ENCODE results near the gene NCAM1.

DNA sequence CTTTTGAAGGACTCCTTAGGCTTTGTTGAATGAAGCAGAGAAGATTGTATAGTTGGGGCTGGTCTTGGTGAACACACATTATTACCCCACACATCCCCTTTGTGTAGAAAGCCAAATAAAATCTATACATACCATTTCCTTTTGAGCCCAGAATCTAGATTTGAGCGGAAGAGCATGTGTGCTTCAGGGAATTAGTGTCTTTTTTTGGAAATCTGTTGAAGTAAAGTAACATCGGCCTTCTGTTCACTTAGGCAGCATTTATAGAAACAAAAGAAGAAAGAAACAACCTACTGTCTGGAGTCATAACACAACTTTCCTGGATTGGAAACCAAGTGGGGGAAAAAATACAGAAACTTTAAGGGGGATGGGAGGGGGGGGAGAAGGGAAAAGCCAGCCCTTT is 315.2 kb downstream of the NCAM1 start:
- TF ChIP-seq, protein P1, sequence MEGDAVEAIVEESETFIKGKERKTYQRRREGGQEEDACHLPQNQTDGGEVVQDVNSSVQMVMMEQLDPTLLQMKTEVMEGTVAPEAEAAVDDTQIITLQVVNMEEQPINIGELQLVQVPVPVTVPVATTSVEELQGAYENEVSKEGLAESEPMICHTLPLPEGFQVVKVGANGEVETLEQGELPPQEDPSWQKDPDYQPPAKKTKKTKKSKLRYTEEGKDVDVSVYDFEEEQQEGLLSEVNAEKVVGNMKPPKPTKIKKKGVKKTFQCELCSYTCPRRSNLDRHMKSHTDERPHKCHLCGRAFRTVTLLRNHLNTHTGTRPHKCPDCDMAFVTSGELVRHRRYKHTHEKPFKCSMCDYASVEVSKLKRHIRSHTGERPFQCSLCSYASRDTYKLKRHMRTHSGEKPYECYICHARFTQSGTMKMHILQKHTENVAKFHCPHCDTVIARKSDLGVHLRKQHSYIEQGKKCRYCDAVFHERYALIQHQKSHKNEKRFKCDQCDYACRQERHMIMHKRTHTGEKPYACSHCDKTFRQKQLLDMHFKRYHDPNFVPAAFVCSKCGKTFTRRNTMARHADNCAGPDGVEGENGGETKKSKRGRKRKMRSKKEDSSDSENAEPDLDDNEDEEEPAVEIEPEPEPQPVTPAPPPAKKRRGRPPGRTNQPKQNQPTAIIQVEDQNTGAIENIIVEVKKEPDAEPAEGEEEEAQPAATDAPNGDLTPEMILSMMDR (IDR thresholded peaks at IDR 0.05 in 4 of 5, conservative IDR thresholded peaks at IDR 0.05 in 1 of 5) = no peak
- TF ChIP-seq POLR2A (IDR thresholded peaks at IDR 0.05) = no peak

Measured in gastrocnemius medialis (tissue), 4 donors.